ENCODE measurements around the gene KCNQ1.

Gene KCNQ1

GRCh38 chr11:2441171-2441570 lies 3.6 kb upstream of the KCNQ1 start:
- DNase-seq (ENCODE audit: low read depth in 2 of 2), result no peak

GRCh38 chr11:2442589-2442988 lies 2.2 kb upstream of the KCNQ1 start:
- DNase-seq (ENCODE audit: low read depth in 2 of 2), result no peak

DNA sequence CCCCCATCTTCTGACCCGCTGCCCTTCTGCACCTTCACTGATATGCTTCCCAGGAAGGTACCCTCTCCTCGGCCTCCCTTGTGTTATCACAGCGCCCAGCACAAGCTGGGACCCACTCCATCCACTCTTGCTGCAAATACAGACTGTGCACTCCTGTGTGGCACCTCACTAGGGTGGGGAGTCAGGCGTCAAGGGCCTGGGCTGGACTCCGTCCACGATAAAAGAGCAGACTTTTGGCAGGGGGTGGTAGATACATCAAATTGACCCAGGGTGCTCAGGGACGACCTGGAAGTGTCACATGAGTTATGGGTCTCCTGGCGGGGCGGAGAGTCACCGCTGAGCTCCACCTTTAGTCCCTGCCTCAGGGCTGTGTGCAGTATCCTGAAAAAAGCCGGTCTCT lies 1.4 kb upstream of the KCNQ1 start:
- DNase-seq (ENCODE audit: low read depth in 2 of 2), result no peak

DNA sequence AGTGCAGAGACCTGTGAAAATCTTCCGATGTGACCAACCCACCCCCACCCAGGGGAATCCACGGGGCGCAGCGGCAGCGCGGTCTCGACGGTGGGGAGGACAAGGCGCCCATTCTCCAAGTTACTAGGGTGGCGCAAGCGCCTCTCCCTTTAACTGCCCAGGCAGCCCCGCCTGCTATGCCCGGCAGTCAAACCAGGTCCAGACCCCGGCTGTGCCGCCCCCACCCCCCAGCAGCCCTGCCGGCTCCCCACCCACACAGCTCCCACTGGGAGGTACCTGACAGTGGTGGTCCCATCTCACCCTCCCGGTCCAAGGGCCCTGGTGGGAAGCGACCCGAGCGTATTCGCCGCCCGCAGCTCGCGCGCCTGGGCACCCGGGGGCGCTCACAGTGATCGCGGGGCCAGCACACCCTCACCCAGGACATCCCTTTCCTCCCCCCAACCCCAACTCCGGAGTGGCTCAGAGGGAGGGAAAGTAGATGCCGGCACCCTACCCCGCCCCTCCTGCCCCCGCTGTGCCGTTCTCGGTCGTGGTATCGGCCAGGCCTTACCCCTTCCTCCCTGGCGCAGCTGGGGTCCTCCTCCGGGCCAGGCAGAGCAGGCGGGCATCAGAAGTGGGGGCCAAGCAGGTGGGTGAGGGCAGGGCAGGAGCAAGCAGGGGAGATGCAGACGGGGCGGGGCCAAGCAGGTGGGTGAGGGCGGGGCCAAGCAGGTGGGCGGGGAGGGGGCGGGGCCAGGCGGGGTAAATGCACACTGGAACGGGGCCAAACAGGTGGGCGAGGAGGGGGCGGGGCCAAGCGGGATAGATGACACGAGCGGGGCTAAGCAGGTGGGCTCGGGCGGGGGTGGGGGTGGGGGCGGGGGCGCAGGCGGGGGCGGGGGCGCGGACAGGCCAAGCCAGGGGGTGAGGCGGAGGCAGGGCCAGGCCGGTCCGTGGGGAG lies 657 bp upstream of the KCNQ1 start, which contains the start of gene TRPM5:
TRPM5 (minus strand) TSS at position 634 of the 940 bp plus-strand sequence. CDS start 21,478 bp downstream, outside the sequence.
- DNase-seq (ENCODE audit: low read depth in 2 of 2), result peak; percentile 44 to 52

GRCh38 chr11:2445746-2446551 lies 1.1 kb downstream of the KCNQ1 start:
- DNase-seq (ENCODE audit: low read depth in 2 of 2), result no peak

GRCh38 chr11:2446590-2447252 lies 1.9 kb downstream of the KCNQ1 start:
- DNase-seq (ENCODE audit: low read depth in 2 of 2), result no peak

GRCh38 chr11:2447253-2447950 lies 2.6 kb downstream of the KCNQ1 start:
- no peak for DNase-seq (ENCODE audit: low read depth in 2 of 2)

DNA sequence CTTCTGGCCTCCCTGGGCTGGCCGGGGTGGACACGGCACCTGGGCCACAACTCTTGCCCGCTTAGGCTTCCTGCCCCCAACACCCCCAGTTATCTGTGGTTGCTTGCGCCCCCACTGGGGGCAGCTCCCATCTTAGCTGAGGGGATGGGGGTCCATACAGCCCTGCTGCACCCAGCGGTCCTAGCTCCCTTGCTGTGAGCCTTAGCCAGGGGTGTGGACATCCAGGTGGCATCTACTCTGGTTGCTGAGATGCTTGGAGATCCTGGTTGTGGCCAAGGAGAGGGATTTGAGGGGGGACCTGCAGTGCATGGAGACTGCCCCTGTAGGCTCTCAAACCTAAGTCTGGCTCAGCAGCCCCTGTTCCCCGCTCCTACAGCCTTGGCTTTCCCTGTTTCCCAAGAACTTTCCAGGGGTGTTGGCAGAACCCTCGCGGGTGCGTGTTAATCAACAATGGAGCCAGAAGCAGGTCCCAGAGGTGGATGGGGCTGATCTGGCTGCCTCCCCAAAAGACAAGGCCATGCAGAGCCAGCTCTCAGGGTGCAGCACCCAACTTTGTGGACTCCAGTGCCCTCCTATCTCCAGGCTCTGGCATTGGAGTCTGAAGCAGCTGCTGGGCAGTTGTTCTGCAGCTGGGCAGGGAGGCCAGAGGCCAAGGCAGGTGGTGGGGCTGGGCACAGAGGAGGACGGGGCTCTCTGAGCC lies 3.3 kb downstream of the KCNQ1 start:
- no peak for DNase-seq (ENCODE audit: low read depth in 2 of 2)

GRCh38 chr11:2448661-2449547 lies 4.1 kb downstream of the KCNQ1 start:
- no peak for DNase-seq (ENCODE audit: low read depth in 2 of 2)

GRCh38 chr11:2449548-2450320 lies 4.9 kb downstream of the KCNQ1 start:
- no peak for DNase-seq (ENCODE audit: low read depth in 2 of 2)

DNA sequence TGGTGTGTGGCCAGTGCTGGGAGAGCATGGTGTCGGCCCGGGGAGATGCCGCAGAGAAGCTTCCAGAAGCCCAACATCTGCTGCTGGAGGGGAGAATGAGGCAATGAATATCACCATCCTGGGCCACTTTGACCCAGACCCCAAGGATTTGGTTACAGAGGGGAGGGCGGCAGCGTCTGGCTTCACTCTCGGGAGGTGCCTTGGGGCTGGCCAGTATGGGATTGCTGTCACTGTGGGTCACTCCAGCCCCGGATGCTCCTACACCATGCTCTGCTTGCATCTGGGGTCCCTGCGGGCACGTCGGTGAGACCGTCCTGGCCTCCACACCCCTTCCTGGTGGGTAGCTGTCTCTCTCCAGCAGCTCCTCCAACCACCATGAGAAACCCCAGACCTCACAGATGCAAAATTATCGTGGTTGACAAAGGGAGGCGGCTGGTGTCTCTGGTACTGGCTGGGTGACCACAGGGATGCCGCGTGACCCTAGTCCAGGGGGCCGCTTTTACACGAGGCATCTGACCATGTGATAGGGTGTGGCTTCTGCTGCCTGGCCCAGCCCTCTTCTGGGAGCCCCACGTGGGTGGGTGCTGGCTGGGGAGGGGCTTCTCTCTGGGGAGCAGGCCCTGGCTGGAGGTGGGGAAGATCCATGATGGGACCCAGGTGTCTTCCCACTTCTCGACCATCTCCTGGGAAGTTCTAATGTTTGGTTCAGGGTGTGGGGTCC lies 5.7 kb downstream of the KCNQ1 start:
- DNase-seq (ENCODE audit: low read depth in 2 of 2), result no peak

DNA sequence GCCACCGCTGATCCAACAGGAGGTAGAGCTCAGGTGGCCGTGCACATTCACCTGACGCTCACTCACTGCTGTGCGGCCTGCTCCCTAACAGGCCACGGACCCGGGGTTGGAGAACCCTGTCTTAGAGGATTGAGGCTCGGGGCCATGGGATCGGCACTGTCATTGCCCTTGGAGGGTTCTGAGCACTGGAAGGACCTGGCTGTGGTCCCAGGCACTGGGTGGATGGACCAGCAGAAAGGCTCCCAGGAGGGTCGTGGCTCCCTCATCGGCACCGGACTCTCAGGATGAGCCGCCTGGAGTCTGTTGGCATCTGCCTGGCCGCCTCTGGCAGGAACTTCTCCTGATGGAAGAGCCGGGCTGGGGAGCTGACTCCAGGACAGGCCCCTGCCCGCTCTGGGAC lies 6.5 kb downstream of the KCNQ1 start:
- DNase-seq (ENCODE audit: low read depth in 2 of 2), result no peak

- DNase-seq (ENCODE audit: low read depth in 2 of 2), result no peak
Measured at GRCh38 chr11:2451916-2452315, 7.1 kb downstream of the KCNQ1 start.

DNA sequence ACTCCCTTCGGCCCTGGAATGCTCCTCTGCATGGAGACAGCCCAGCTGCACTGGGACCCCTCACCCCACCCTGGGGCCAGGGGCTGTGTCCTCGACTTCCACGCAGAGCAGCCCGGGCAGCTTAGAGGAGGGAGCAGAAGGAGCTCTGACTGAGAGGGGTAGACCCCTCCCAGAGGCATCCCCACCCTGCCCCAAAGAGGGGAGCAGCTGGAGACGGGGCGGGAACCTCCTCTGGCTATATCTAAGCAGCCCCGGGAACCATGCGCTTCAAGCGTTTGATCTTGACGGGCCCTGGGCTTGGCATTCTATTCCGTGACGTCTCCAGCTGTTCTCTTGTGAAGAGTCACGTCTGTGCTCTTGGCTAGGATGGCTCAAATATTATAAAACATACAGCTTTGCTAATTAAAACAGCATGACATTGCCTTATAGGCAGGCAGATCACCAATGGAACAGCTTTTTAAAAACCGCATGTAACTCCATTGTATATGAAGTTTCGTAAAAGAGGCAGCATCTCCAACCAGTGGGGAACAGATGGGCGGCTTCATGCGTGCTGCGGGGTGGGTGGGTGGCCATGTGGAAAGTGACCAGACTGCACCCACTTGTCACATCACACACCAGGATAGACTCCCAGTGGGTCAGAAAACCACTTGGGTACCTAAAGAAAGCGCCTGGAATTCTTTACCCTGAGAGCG lies 7.7 kb downstream of the KCNQ1 start:
- no peak for DNase-seq (ENCODE audit: low read depth in 2 of 2)

GRCh38 chr11:2453436-2453835 lies 8.6 kb downstream of the KCNQ1 start:
- DNase-seq (ENCODE audit: low read depth in 2 of 2), result no peak

DNA sequence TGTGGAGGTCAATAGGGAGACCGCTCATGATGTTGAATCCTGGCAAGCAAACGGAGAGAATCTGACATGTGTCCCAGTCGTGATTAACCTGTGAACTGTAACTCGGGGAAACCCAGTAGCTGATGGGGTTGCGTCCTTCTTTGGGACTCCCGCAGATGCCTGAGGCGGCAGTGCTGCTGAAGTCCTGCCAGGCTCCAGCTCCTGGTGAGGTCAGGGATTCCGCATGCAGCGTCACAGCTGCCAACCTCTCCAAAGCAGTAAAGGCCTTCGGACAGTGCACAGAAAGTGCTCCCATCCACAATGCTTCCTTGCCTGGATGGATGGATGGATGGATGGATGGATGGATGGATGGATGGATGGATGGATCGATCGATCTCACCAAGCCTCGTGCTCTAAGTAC lies 13.5 kb downstream of the KCNQ1 start:
- DNase-seq (ENCODE audit: low read depth in 2 of 2), result no peak

GRCh38 chr11:2459016-2459725 lies 14.4 kb downstream of the KCNQ1 start:
- no peak for DNase-seq (ENCODE audit: low read depth in 2 of 2)

Measured in stimulated activated CD8-positive, alpha-beta memory T cell treated with anti-CD3 and anti-CD28 coated beads, Interleukin-7, amount 100 ng/mL, for 1 hour (primary cell).